Measurements from ENCODE around the gene PATJ. TPM values are rescaled to one million over a fixed set of nuclear protein-coding genes. Genes with fewer than 3 reads are reported as not detected.
"Not testable (repeated sequence)": the region's sequence is repeated elsewhere in the genome, so short reads cannot be mapped to it uniquely, and the experiment has no call there.

PATJ gene
- polyA plus RNA-seq, 1 donor from 2014 or later = 7.8 TPM

- H3K4me3 ChIP-seq (ENCODE audit: low read length) = no peak overlapping the region
- H3K9ac ChIP-seq (ENCODE audit: low read length) = no peak overlapping the region
- H4K20me1 ChIP-seq (ENCODE audit: insufficient read depth) = no peaks in the 10 kb centered on the region
- no peak overlapping the region for H3K27ac ChIP-seq (ENCODE audit: low read length)
- H3F3A ChIP-seq (ENCODE audit: insufficient read depth, low read length, poor library complexity, severe bottlenecking) = no peaks in the 10 kb centered on the region
- no peaks in the 10 kb centered on the region for H3K79me2 ChIP-seq (replicated peaks; ENCODE audit: insufficient read depth, low read length)
- no peak for TF ChIP-seq RAD21 (conservative IDR thresholded peaks at IDR 0.05)
- TF ChIP-seq, protein P1, sequence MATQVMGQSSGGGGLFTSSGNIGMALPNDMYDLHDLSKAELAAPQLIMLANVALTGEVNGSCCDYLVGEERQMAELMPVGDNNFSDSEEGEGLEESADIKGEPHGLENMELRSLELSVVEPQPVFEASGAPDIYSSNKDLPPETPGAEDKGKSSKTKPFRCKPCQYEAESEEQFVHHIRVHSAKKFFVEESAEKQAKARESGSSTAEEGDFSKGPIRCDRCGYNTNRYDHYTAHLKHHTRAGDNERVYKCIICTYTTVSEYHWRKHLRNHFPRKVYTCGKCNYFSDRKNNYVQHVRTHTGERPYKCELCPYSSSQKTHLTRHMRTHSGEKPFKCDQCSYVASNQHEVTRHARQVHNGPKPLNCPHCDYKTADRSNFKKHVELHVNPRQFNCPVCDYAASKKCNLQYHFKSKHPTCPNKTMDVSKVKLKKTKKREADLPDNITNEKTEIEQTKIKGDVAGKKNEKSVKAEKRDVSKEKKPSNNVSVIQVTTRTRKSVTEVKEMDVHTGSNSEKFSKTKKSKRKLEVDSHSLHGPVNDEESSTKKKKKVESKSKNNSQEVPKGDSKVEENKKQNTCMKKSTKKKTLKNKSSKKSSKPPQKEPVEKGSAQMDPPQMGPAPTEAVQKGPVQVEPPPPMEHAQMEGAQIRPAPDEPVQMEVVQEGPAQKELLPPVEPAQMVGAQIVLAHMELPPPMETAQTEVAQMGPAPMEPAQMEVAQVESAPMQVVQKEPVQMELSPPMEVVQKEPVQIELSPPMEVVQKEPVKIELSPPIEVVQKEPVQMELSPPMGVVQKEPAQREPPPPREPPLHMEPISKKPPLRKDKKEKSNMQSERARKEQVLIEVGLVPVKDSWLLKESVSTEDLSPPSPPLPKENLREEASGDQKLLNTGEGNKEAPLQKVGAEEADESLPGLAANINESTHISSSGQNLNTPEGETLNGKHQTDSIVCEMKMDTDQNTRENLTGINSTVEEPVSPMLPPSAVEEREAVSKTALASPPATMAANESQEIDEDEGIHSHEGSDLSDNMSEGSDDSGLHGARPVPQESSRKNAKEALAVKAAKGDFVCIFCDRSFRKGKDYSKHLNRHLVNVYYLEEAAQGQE (IDR thresholded peaks at IDR 0.05; ENCODE audit: borderline replicate concordance) = no peak
- no peak for TF ChIP-seq POLR2AphosphoS5 (IDR thresholded peaks at IDR 0.05)
- no peak for TF ChIP-seq SMC3 (conservative IDR thresholded peaks at IDR 0.05; ENCODE audit: poor library complexity)
- TF ChIP-seq MXI1 (conservative IDR thresholded peaks at IDR 0.05; ENCODE audit: poor library complexity, severe bottlenecking) = no peak
- TF ChIP-seq, protein P2, sequence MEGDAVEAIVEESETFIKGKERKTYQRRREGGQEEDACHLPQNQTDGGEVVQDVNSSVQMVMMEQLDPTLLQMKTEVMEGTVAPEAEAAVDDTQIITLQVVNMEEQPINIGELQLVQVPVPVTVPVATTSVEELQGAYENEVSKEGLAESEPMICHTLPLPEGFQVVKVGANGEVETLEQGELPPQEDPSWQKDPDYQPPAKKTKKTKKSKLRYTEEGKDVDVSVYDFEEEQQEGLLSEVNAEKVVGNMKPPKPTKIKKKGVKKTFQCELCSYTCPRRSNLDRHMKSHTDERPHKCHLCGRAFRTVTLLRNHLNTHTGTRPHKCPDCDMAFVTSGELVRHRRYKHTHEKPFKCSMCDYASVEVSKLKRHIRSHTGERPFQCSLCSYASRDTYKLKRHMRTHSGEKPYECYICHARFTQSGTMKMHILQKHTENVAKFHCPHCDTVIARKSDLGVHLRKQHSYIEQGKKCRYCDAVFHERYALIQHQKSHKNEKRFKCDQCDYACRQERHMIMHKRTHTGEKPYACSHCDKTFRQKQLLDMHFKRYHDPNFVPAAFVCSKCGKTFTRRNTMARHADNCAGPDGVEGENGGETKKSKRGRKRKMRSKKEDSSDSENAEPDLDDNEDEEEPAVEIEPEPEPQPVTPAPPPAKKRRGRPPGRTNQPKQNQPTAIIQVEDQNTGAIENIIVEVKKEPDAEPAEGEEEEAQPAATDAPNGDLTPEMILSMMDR (IDR thresholded peaks at IDR 0.05; ENCODE audit: poor library complexity, severe bottlenecking) = no peak
- TF ChIP-seq EP300 (conservative IDR thresholded peaks at IDR 0.05; ENCODE audit: poor library complexity, severe bottlenecking) = no peak
- no peak for TF ChIP-seq EZH2 (IDR thresholded peaks at IDR 0.05; ENCODE audit: borderline replicate concordance, insufficient read depth, low read length, poor library complexity, severe bottlenecking)
- no peak for TF ChIP-seq TAF1 (IDR thresholded peaks at IDR 0.05; ENCODE audit: low read depth)
- no peak overlapping the region for H3K4me2 ChIP-seq (ENCODE audit: low read length)
- no peak overlapping the region for H2AFZ ChIP-seq (ENCODE audit: low read depth, low read length)
- H3K9me2 ChIP-seq (ENCODE audit: insufficient read depth, low read length) = no peaks in the 10 kb centered on the region
- no peaks in the 10 kb centered on the region for H3K36me3 ChIP-seq (ENCODE audit: insufficient read depth, low read length)
- no peaks in the 10 kb centered on the region for H3K9me3 ChIP-seq (ENCODE audit: low read length)
- H3K27me3 ChIP-seq (ENCODE audit: insufficient read depth, low read depth, low read length) = no peaks in the 10 kb centered on the region
Observed at GRCh38 chr1:62178372-62178771, 436.1 kb downstream of the PATJ start.

DNA sequence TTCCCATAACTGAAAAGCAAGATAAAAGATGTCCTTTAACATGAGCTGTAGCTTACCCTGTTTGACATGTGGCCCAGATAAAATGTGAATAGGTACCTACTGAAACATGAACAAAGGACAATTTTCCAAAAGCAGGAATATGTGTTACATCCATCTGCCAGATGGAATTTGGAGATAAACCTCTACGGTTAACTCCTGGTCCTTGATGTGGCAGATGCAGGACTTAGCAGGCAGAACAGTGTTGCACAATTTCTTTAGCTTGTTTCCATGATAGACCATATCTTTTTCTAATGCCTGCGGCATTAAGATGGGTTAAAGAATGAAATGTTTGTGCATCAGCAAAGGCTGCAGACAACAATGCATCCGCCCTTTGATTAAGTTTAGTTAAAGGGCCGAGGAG lies 437.8 kb downstream of the PATJ start:
- not testable (repeated sequence) for H3K27me3 ChIP-seq (ENCODE audit: insufficient read depth, low read depth, low read length); H2AFZ ChIP-seq (ENCODE audit: low read depth, low read length); H3K9me2 ChIP-seq (ENCODE audit: insufficient read depth, low read length); H3K27ac ChIP-seq (ENCODE audit: low read length); H3K79me2 ChIP-seq (replicated peaks; ENCODE audit: insufficient read depth, low read length); H3K9ac ChIP-seq (ENCODE audit: low read length); H3F3A ChIP-seq (ENCODE audit: insufficient read depth, low read length, poor library complexity, severe bottlenecking); H3K9me3 ChIP-seq (ENCODE audit: low read length); H4K20me1 ChIP-seq (ENCODE audit: insufficient read depth); H3K4me3 ChIP-seq (ENCODE audit: low read length); H3K4me2 ChIP-seq (ENCODE audit: low read length); H3K36me3 ChIP-seq (ENCODE audit: insufficient read depth, low read length)

DNA sequence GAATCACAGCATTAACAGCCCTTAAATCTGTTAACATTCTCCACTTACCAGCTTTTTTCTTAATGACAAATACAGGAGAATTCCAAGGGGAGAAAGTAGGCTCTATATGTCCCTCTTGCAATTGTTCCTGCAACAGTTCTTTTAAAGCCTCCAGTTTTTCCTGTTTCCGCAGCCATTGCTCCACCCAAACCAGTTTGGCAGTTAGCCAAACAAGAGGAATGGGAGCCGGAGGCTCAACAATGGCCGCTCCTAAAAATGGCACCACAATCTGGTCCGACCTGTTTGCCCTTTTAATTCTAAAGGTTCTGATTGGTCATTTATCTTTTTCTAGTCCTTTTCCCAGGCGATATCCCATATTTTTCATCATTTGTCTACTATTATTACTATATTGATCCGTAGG lies 438.4 kb downstream of the PATJ start:
- Histone ChIP-seq H3K4me2 (ENCODE audit: low read length) (no peak overlapping the region), H2AFZ (ENCODE audit: low read depth, low read length) (no peak overlapping the region), H3K4me3 (ENCODE audit: low read length) (no peak overlapping the region)

More for the DNA sequence above, 438.4 kb downstream of the PATJ start:
- Histone ChIP-seq H4K20me1 (ENCODE audit: insufficient read depth) (no peaks in the 10 kb centered on the region), H3K36me3 (ENCODE audit: insufficient read depth, low read length) (no peaks in the 10 kb centered on the region), H3K9ac (ENCODE audit: low read length) (no peak overlapping the region), H3K79me2 (replicated peaks; ENCODE audit: insufficient read depth, low read length) (no peaks in the 10 kb centered on the region), H3K27ac (ENCODE audit: low read length) (no peak overlapping the region), H3K9me3 (ENCODE audit: low read length) (no peaks in the 10 kb centered on the region), H3F3A (ENCODE audit: insufficient read depth, low read length, poor library complexity, severe bottlenecking) (no peaks in the 10 kb centered on the region), H3K27me3 (ENCODE audit: insufficient read depth, low read depth, low read length) (no peaks in the 10 kb centered on the region), H3K9me2 (ENCODE audit: insufficient read depth, low read length) (no peaks in the 10 kb centered on the region)
- TF ChIP-seq EP300 (conservative IDR thresholded peaks at IDR 0.05; ENCODE audit: poor library complexity, severe bottlenecking) (no peak), MXI1 (conservative IDR thresholded peaks at IDR 0.05; ENCODE audit: poor library complexity, severe bottlenecking) (no peak)

All from neural cell (in vitro differentiated cells).